ENCODE results near the gene ASTL.
"Not testable (repeated sequence)": the region's sequence is repeated elsewhere in the genome, so short reads cannot be mapped to it uniquely, and the experiment has no call there.

ASTL gene

DNA sequence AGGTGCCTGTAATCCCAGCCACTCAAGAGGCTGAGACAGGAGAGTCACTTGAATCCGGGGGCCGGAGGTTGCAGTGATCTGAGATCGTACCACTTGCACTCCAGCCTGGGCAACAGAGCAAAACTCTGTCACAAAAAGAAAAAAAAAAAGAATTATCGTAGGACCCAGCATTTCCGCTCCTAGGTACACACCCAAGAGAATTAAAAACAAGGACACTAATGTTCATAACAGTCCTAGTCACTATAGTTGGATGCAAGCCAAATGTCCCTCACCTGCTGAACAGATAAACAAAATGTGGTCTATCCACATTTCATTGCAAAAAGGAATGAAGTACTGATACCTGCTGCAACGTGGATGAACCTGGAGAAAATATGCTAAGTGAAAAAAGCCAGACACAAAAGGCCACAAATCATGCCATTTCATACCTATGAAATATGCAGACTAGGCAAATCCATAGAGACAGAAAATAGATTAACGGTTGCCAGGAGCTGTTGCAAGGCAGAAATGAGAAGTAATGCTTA, 43.1 kb downstream of the ASTL start:
- no peak for DNase-seq

DNA sequence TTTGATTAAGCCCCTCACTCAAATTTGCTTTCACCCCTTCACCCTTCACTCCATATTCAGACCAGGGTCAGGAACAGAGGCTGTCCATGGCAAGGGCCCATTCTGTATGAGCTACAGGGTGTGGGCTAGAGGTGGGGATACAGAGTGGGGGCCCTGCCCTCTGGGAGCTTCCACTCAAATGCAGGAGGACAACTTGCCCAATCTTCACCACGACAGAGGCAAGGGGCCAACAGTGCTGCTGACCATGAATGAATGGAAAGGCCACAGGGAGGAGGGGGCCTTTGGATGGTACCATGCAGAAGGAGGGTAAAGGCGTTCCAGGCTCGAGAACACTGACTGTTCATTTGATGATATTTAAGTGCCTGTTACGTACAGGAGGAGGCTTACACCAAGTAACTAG, 44.8 kb downstream of the ASTL start:
- DNase-seq: no peak

DNA sequence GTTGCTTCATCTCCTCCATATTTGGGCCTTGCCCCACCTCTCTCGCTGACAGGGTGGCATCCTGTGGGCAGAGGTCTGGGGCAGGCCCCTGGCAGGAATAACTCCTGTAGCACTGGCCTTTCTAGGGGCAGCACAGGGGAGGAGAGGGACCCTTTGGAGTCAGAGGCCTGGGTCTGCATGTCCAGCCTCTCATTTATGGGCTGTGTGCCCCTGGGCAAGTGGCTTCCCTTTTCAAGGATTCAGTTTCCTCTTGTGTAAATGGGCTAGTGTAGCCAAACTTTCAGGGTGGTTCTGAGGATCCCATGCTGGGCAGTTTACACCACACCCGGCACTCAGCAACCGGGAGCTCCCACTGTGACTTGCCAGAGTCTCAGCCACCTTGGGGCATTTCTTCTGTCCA, 45.4 kb downstream of the ASTL start:
- no peak for DNase-seq

DNA sequence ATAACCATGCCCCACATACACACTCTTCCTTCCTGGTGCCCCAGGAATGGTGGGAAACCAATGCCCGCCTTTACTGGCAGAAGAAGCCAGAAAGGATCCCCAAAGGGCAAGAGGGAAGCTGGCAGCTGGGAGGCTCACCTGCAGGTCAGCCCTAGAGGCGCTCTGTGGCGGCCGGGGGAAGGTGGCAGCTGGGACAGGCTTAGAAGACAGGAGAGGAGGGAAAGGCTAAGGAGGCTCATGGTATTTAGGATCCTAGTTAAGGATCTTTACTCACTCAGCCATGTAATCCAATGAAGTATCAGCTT, 45.8 kb downstream of the ASTL start:
- DNase-seq: no peak

DNA sequence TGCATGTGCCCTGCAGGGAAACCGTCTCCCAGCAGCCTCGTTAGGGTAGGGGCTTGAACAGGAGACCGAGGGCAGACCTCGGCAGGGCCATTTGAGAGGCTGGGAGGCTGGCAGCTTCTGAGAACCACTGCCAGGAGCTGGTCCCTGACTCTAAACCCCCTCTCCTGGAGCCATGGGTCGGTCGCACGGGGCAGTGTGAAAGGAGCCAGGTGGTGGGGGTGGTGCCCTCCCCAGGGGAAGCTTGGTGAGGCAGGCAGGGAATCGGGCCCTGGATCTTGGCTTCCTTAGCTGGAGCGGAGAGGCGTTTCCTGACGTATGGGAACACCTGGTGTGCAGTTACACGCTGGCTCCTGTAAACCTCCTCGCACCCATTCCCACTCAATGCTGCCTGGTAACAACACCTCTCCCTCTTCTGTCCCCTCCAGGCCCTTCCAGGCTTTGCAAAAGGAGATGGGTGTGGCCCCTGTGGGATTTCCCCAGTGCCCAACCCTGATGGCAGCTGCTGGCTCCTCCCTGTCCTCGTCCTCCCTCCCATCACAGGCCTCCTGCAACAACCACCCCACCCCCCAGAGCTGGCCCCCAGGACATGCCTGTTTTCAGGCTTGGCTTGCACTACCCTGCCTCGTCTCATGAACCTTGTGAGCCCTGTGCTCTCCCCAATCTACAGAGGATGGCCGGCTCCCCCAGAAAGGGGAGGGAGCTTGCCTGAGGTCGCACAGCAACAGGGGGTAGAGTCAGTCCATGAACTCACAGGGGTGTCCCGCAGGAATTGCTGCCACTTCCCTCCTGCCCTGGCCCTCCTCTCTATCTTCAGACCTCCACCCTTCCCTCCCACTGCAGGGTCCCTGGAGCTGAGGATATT, 46.4 kb downstream of the ASTL start:
- peak; percentile 14 for DNase-seq

DNA sequence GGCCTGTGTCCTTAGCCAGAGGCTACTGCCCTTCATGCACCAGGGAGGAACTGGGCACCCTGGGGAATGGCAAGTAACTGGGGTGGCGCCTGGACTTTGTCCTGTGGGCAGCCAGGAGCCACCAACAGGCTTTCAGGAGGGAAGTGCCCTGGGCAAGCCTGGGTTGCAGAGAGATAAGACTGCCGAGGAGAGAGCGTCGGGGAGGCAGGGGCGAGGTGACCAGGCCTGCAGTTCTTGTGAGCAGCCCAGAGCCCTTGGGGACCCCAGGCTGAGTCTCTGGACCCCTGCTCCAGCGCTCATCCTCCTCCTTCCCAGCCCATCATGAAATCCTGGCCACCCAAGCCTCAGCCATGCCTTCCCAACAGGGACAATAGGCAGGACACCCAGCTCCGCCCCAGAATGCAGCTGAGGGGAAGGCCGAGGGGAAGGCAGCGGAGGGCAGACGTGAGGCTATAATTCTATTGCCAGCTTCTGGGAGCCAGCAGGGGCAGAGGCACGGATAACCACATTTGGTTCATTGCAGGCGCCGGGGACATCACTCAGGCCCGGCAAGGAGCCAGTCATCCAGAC, 47.1 kb downstream of the ASTL start:
- no peak for DNase-seq

DNA sequence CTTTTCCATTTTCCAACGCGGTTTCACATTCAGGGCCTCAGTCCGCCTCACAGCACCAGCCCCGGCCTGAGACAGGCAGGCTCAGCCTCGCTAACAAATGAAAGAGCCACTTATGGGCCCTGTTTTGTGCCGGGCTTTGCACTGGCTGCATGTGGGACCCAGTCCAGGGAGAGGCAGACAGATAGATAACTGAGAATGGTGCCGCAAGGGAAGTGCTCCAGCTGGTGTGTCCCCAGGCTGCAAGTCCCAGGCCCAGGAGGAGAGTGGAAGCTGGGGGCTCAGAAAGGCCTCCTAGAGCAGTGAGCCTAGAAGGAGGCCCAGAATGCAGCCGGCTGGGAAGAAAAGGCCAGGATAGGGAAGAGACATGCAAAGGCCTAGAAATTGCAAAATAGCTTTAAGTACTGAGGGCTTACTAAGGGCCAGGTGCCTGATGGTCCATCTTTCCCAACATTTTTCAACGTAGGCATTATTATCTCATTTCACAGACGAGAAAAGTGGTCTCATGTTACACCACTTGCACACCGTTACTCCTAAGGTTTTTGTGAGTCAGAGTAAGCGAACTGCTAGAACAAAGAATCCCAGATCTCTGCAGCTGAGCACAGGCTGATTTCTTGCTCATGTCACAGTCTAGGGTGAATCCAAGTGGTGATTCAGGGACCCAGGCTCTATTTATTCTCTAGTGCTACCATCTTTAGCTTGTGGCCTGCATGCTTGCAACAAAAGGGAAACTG, 47.9 kb downstream of the ASTL start:
- no peak for DNase-seq

DNA sequence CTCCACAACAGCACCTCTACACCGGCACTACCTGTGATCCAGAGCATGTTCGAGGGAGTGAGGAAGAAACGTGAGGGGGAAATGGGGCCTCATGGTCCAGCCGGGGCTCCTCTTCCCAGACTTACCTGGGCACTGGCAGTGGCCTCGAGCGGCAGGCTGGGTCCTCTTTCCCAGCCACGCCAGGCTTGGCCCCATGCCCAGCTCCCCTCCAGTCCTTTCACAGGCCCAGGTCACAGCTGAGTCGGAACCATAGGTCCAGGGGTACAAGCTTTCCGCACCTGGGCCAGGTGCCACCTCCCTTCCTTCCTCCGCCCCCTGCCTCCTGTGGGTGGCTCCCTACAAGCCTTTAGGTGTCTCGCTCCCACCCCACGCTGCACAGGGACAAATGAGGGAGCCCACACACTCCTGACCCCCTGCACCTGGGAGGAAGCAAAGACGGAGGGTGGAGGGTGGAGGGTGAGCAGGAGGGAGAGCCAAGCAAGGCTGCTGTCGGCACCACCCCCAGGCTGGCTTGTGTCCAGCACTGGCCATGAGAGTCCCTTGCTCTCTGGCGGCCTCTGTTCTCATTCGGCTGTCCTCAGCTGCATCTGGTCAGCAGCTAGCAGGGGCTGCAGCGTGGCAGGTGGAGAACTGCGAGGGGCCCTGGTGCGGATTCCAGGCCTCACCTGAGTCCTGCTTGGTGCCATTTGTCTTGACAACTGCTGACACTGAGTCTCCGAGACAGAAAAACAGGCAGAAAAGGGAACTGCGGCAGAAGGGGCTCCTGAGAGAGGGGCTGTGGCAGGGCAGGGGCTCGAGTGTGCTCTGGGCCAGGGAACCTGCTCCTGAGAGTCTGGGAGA, 48.7 kb downstream of the ASTL start:
- peak; percentile 37 for DNase-seq

DNA sequence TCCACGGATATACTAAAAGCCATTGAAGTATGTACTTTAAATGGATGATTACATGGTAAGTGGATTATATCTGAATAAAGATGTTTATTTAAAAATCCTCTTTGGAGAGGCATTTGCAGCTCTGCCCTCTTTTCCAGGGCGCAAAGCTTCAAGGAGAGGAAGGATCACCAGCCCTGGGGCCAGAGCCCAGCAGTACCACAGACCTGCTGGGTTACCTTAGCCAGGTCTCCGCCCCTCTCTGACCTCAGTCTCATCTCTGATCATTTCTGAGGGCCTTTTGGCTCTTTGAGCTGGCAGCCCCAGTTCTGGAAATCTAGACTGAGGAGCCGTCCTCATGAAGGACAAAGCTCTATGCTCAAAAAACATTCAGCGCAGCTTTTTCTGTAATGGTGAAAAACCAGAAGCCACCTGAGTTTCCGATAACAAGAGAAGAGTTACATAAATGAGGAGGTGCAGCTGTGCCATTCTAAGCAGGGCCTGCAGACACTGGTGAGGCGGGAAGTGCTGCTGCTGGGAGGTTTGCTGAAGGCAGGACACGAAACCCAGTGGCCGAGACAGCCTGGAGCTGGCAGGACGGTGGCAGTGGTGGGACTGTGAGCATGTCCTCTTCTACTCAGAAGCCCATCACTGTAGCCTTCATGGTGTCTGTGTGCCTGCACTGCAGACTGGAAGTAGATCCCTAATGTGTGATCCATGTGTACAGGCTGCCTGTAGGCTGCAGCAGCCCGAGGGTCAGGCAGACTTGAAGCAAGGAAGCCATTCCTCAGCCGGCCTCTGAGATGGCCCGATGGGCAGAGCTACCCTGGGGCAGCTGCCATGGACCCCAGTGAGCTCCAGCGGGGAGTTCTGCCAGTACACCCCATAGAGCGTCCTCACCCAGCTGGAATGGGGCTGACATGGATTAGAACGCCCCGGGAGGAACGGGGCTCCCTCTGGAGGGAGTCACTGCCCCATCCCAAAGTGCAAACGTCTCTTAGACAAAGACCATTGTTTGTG, 49.7 kb downstream of the ASTL start:
- DNase-seq: no peak

DNA sequence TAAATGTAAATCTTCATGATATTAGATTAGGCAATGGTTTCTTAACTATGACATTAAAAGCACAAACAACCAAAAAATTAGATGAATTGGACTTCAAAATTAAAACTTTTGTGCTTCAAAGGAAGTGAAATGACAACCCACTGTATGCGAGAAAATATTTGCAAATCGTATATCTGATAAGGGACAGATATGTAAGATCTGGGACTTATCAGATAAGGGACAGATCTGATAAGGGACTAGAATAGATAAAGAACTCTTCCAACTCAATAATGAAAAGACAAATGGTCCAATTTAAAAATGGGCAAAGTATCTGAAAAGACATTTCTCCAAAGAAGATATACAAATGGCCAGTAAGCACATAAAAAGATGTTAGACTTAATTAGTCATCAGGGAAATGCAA, 51.2 kb downstream of the ASTL start:
- no peak for DNase-seq

DNA sequence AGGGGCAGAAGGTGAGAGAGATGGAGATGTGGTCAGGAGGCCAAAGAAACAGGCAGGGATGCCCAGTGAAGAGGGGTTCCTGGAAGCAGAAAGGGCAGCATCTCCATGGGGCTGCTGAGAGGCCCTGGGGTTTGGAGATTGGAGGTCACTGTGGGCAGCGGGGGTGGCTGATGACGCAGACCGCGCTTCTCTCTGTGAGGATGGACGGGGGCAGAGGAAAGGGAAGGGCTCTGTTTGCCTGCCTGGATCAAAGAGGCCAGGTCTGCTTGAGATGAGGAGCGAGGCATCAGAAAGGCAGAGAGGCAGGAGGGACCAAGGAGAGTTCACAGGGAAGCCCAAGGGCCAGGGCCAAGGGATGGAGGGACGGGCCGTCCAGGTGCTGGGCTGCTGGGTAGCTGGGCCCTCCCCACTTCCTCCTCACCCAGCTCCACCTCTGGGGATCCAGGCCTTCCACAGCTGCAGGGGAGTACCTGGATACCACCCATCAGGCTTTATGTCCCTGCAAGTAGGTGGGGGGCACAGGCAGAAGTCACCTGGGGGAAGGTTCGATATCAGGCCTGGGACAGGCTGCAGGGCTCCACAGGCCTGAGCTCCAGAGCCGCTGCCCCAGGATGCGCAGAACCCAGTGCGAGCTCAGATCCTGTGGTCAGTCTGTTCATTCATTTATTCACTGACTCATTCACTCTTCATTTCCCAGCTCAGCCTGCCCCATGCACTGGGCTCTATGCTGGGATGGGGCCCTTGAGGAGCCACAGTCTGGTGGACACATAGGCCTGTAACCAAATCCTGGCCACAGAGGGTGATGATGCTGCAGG, 52.6 kb downstream of the ASTL start:
- DNase-seq: no peak

DNA sequence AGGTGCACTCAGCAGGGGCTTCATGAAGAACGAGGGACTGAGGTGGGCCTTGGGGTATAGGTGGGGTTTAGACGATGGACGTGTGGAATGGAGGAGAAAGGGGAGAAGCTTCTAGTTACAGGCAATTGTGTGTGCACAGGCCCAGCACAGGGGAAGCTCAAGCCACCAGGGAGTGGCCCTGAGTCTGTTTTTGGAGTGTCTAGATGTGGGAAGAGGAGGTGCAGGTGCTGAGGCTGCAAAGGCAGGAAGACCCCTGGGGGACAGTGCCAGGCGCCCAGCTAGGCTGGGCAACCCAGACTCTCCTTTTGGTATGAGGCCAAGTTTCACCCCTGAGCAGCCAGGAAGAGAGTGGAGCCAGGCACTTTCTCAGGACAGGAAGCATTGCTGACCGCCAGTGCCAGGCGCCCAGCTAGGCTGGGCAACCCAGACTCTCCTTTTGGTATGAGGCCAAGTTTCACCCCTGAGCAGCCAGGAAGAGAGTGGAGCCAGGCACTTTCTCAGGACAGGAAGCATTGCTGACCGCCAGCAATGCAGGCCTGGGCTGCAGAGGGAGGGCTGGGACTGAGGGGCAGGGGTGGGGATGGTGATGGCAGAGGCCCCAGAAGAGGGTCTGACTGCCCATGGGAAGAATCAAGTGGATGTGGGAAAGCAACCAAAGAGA, 53.3 kb downstream of the ASTL start:
- DNase-seq: not testable (repeated sequence)

DNA sequence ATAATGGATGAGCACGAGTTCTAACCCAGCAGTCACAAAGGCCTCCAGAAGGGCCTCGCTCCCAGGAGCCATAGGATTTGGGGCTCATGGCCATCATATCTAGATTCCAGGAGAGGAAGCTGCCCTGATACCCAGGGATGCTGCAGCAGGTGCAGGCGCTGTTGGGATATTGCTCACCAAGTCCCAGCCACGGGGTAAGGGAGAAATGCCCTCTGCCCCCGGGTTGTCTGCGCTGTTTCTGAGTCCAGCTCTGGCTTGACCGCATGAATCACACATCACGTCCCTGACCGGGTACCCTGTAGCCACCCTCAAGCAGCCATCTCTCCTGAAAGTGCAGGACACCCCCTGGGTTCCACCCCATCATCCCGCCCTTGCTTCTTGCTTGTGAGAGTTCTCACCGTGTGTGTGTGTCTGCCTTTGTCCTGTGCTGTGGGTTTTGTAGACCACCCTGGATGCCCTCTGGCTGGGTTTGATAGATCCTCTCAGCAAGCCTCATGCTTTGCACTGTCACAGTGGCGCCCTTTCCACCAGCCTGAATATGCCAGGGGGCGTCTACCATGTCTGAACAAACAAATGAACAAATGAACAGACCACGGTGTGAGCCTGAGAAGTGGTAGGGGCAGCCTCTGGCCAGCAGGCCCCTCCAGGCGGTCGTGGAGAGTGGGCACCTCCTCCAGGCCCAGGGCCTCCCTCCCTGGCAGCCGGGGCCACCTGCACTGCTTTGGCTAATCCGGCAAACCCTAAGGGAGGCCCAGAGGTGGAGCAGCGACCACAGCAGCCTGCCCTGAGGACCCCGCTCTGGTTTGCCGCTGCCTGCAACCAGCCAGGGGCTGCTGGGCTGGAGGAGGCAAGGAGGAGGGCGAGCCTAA, 54.1 kb downstream of the ASTL start:
- no peak for DNase-seq

DNA sequence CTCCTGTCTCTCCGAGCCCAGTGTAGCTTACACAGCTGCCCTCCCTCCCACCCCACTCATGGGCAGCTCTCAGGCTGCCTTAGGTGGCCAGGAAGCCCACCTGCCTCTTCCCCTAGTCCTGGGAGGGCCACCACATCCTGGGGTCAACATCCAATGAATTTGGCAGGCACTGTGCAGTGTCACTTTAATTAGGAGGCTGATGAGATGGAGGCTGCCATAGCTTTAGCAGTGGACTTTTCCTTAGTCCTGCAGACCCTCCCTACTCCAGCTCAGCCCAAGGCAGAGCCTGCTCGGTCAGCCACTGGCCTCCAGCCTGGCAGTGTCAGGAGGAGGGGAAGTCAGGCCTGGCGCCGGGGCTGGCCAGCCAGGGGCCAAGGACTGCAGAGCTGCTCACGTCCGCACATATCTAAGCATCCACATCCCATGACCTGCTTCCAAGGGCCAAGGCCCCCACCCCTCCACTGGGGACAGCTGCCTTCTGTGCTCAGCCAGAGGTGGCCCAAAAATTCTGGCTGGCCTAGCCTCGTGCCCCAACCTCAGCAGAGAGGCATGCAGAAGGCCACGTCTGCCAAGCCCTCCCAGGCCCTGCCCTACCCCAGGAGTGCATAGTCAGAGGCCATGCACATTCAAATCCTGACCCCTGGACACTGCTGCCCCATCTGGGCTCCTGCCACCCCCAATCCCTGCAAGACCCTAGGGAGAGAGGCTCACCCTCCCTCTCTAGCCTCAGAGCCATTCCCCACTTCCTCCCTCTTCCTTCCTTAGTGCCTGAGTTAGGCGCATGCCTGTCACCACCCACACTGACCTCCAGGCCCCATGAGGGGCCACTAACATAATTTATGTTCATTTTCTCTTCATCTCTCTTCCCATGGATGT, 55.0 kb downstream of the ASTL start:
- DNase-seq: peak; percentile 16

DNA sequence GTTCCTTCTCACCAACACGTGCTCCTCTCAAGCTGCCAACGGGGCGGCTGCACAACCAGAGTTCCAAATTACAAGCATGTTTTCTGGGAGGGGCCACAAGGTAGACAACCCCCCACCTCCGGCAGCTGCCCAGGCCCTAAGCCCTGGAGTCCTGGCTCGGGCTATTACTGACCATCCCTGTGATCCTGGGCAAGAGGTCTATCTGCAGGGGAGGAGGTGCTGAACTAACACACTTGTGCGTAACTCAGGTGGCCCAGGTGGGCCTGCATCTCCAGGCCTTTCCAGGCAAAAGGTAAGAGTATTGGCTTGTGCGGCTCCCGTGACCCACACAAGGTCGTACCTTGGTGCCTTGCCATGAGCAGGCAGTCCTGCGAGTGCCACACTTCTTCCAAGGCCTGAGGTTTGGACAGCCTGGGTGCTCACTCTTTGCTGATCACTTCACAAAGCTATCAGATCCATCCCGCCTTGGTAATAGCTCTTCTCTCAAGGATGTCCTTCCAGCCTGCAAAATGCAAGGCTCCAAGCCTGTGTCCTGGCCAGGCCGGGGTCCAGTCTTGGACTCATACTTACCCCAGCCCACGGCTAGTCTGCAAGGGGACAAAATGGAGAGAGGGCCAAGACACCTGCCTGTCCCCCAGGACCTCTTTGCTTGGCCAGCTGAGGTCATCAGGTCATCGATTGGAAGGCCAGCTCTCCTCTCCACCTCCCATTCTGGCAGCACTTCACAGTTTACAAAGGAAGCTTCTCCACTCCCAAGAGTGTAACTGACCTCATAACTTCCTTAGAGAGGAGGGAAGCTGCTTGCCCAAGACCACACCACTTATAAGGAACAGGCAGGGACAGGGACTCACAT, 55.9 kb downstream of the ASTL start:
- DNase-seq: no peak

DNA sequence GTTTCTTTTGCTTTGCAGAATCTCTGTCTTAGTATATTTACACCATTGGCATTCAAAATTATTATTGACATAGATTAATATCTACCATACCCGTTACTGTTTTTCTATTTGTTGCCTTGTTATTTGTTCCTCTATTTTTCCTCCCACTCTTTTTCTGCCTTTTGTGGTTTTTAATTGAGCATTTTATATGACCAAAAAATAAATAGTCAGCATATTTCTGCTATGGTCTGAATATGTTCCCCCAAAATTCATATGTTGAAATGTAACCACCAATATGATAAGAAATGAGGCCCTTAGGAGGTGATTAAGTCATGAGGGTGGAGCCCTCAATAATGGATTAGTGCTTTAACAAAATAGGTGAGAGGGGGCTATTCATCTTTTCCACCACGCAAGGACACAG, 57.3 kb downstream of the ASTL start:
- DNase-seq: no peak

DNA sequence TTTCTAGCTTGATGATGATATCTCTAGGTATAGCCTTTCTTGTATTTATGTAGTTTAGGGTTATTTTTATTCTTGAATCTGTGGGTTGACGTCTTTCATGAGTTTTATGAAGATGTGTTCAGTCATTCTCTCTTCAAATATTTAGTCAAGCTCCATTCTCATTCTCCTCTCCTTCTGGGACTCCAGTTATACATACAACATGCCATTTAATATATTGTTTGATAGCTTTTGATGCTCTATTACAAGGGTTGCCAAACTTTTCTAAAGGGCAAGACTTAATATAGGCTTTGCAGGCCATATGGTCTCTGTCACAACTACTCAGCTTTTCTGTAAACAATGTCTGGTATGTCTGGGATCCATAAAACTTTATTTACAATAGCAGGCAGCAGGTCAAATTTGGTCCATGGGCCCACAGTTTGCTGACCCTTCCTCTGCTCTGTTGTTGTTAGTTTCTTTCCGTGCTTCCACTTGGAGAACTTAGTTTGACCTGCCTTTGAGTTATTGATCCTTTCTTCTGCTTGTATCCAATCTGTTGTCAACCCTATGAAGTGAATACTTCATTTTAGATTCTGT, 63.0 kb downstream of the ASTL start:
- no peak for DNase-seq
